Muscle layer of colon (tissue), 2 donors: ENCODE data around the gene POPDC3.
"Not testable (repeated sequence)": the region's sequence is repeated elsewhere in the genome, so short reads cannot be mapped to it uniquely, and the experiment has no call there.

Experiments used
- H3K27ac ChIP-seq: one replicate; pipeline ENCODE4 v1.7.0; 2013; ENCODE audit warnings: low read depth, mild to moderate bottlenecking, low read length, moderate library complexity
- H3K27me3 ChIP-seq, 2 donors: one replicate each; pipeline ENCODE4 v1.7.0; 2013; ENCODE audit warnings: low read length in 2 of 2, mild to moderate bottlenecking in 2 of 2; ENCODE audit not compliant: insufficient read depth in 2 of 2, control insufficient read depth in 1 of 2
- H3K36me3 ChIP-seq: one replicate; pipeline ENCODE4 v1.7.0; 2013; ENCODE audit warnings: mild to moderate bottlenecking, low read length; ENCODE audit not compliant: insufficient read depth
- H3K4me1 ChIP-seq: one replicate; pipeline ENCODE4 v1.7.0; 2013; ENCODE audit warnings: mild to moderate bottlenecking, low read length; ENCODE audit not compliant: insufficient read depth
- H3K4me3 ChIP-seq, 2 donors: one replicate each; pipeline ENCODE4 v1.7.0; 2013; ENCODE audit warnings: low read length in 2 of 2, low read depth in 1 of 2, mild to moderate bottlenecking in 1 of 2, moderate library complexity in 1 of 2
- H3K9ac ChIP-seq: one replicate; pipeline ENCODE4 v1.7.0; 2013; ENCODE audit warnings: low read length
- H3K9me3 ChIP-seq: one replicate; pipeline ENCODE4 v1.7.0; 2013; ENCODE audit warnings: mild to moderate bottlenecking, low read length
- donor health status: abdominal sarcoma.
- donor health status: Adenocarcinoma of cecum.

Gene POPDC3, protein sequence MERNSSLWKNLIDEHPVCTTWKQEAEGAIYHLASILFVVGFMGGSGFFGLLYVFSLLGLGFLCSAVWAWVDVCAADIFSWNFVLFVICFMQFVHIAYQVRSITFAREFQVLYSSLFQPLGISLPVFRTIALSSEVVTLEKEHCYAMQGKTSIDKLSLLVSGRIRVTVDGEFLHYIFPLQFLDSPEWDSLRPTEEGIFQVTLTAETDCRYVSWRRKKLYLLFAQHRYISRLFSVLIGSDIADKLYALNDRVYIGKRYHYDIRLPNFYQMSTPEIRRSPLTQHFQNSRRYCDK

GRCh38 chr6:105179244-105180065 is at the start of gene POPDC3:
Gene POPDC3 (minus strand): TSS chr6:105180014. CDS start chr6:105161909, 18,105 bp downstream.
- Histone ChIP-seq H3K36me3 (no peaks in the 10 kb centered on the region), H3K27me3 (peaks cover 10 to 22% of the 10 kb centered on the region in 2 donors), H3K27ac (no peak within 1 kb of the TSS), H3K4me1 (no peaks in the 10 kb centered on the region), H3K4me3 (peak within 1 kb of the TSS; percentile 27 to 57), H3K9ac (no peak within 1 kb of the TSS), H3K9me3 (no peaks in the 10 kb centered on the region)

DNA sequence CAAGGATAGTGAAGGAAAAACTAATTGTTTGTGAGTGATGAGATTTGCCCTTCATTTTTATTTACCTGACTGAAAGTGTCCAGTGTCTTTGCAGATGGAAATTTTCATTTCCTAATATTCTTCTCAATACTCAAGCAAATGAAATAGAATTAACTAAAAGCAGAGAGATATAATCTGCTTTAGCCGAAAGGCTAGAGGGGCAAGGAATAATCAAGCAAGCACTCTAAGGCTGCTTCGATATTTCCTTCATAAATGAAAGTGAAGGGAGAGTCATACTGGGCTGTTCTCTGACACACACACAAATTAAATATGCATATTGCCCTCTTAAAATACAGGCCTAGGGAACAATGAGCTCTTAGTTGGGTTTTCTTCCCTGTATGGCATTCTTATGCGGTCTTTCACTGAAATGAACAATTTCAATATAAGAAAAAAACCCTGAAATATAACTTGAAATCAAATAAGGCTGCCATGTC is 47.5 kb upstream of the POPDC3 start:
- Histone ChIP-seq H3K9ac (no peak overlapping the region), H3K4me1 (no peaks in the 10 kb centered on the region), H3K27me3 (no peaks in the 10 kb centered on the region), H3K4me3 (no peak overlapping the region), H3K36me3 (no peaks in the 10 kb centered on the region), H3K9me3 (no peaks in the 10 kb centered on the region), H3K27ac (no peak overlapping the region)

DNA sequence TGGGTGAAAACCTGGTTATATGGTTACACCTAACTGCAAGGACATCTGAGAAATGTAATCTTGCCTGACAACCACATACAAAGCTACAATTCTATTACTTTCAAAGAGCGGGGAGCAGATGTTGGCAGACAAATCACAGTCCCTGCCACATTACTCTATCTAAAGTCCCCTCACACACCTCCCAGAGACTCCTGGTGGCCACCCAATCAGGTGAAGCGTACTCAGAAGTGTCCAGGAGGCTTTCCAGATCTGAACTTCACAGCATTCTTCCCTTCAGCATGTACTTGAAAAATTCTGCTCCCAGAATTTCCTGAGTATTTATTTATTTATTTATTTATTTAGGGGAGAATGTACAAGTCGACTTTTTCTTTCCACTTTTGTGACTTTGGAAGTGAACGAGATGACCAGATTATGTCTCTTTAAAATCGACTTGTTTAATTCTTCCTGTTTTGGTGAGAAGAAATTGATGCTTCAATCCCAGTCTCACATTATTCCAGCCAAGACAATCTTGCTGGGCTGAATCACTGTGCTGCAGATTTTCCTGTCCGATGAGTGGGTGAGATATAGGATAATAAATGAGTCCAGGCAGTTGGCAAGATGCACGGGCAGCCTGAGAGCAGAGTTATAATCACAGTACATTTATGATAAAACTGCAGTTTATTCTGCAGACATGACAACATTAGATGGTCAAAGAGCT is 46.9 kb upstream of the POPDC3 start:
- no peak overlapping the region for H3K9ac ChIP-seq
- H3K27me3 ChIP-seq: no peaks in the 10 kb centered on the region

GRCh38 chr6:105223242-105223641 is 43.4 kb upstream of the POPDC3 start:
- H3K27ac ChIP-seq: no peak overlapping the region
- no peak overlapping the region for H3K4me3 ChIP-seq

More for the DNA sequence above, 46.9 kb upstream of the POPDC3 start:
- Histone ChIP-seq H3K27ac (no peak overlapping the region), H3K36me3 (no peaks in the 10 kb centered on the region), H3K4me3 (no peak overlapping the region), H3K9me3 (no peaks in the 10 kb centered on the region), H3K4me1 (no peaks in the 10 kb centered on the region)

DNA sequence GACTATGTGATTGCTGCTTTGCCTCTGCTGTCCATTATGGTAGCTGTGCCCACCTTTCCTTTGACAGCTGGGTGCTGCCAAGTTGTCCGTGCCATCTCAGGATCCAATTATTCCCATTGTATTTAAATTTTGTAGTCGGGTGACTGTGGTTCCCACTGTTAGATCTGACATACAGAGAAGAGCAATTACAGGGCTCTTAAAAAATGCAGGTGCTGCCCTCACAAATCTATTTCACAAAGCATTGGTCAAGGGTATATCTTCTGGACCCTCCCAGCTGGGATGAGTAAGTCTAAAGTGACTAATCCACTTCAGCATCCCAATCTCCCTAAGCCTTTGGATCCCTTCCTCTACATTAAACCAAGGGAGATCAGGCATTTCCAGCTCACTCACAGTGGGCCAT is 41.4 kb upstream of the POPDC3 start:
- not testable (repeated sequence) for H3K4me3 ChIP-seq, H3K27me3 ChIP-seq, H3K36me3 ChIP-seq, H3K9ac ChIP-seq, H3K4me1 ChIP-seq, H3K9me3 ChIP-seq, H3K27ac ChIP-seq

More at GRCh38 chr6:105223242-105223641, 43.4 kb upstream of the POPDC3 start:
- no peaks in the 10 kb centered on the region for H3K9me3 ChIP-seq
- no peak overlapping the region for H3K9ac ChIP-seq
- H3K27me3 ChIP-seq: no peaks in the 10 kb centered on the region
- H3K4me1 ChIP-seq: no peaks in the 10 kb centered on the region
- no peaks in the 10 kb centered on the region for H3K36me3 ChIP-seq

DNA sequence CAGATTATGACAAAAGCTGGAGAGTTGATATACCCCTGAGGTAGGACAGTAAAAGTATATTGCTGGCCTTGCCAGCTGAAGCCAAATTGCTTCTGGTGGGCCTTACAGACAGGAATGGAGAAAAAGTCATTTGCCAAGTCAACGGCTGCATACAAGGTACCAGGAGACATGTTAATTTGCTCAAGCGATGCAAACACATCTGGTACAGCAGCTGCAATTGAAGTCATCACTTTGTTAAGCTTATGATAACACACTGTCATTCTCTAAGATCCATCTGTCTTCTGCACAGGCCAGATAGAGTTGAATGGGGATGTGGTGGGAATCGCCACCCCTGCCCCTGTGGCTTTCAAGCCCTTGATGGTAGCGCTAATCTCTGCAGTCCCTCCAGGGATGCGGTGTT is 40.4 kb upstream of the POPDC3 start:
- Histone ChIP-seq H3K4me1 (no peaks in the 10 kb centered on the region), H3K9me3 (no peaks in the 10 kb centered on the region), H3K27ac (no peak overlapping the region), H3K36me3 (no peaks in the 10 kb centered on the region), H3K27me3 (no peaks in the 10 kb centered on the region), H3K4me3 (no peak overlapping the region), H3K9ac (no peak overlapping the region)

DNA sequence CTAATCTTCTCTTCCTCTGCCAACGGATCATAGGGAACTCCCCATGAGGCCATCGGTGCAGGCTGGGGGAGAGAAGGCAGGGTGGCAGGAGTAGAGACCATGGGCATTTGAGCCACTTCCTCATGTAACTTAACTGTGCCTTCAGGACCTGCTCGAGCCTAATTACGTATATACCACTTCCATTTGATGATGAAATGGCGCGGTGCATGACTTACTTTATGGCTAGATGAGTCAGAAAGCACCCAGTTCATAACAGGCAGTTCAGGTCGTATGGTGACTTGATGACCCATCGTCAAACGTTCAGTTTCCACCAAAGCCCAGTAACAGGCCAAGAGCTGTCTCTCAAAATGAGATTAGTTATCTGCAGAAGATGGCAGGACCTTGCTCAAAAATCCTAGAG is 39.4 kb upstream of the POPDC3 start:
- not testable (repeated sequence) for H3K27ac ChIP-seq

DNA sequence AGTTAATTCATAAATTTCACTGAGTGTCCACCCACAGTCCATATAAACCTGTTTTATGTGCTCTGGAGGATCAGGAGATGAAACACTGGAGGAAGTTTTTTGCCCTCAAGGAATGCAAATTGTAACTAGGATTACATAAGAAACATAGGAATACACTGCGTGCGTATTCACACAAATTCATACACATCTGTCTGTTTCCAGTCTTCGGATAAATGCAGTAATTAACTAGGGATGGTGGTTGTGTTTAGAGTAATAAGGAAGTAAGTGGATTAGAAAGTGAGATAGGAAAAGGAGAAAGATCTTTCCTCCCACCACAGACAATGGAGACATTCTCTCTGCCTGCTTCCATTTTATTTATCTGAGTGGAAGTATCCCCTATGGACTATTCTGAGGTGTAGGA is 35.7 kb upstream of the POPDC3 start:
- Histone ChIP-seq H3K36me3 (no peaks in the 10 kb centered on the region), H3K4me3 (no peak overlapping the region), H3K4me1 (no peaks in the 10 kb centered on the region), H3K27ac (no peak overlapping the region), H3K9ac (no peak overlapping the region), H3K9me3 (no peaks in the 10 kb centered on the region), H3K27me3 (no peaks in the 10 kb centered on the region)

More for the DNA sequence above, 39.4 kb upstream of the POPDC3 start:
- not testable (repeated sequence) for H3K27me3 ChIP-seq, H3K9me3 ChIP-seq, H3K9ac ChIP-seq, H3K4me1 ChIP-seq, H3K36me3 ChIP-seq, H3K4me3 ChIP-seq

GRCh38 chr6:105214668-105215067 is 34.9 kb upstream of the POPDC3 start:
- Histone ChIP-seq H3K4me1 (no peaks in the 10 kb centered on the region), H3K9me3 (no peaks in the 10 kb centered on the region), H3K27ac (no peak overlapping the region), H3K27me3 (no peaks in the 10 kb centered on the region), H3K36me3 (no peaks in the 10 kb centered on the region), H3K9ac (no peak overlapping the region), H3K4me3 (no peak overlapping the region)

- Histone ChIP-seq H3K27me3 (no peaks in the 10 kb centered on the region), H3K4me3 (no peak overlapping the region), H3K4me1 (no peaks in the 10 kb centered on the region), H3K9me3 (no peaks in the 10 kb centered on the region), H3K9ac (no peak overlapping the region), H3K27ac (no peak overlapping the region), H3K36me3 (no peaks in the 10 kb centered on the region)
Measured at GRCh38 chr6:105213272-105213671, 33.5 kb upstream of the POPDC3 start.

GRCh38 chr6:105212587-105212986 is 32.8 kb upstream of the POPDC3 start:
- no peaks in the 10 kb centered on the region for H3K9me3 ChIP-seq
- H3K36me3 ChIP-seq: no peaks in the 10 kb centered on the region
- no peak overlapping the region for H3K27ac ChIP-seq

More at GRCh38 chr6:105212587-105212986, 32.8 kb upstream of the POPDC3 start:
- H3K4me1 ChIP-seq: no peaks in the 10 kb centered on the region
- no peaks in the 10 kb centered on the region for H3K27me3 ChIP-seq
- H3K4me3 ChIP-seq: no peak overlapping the region
- H3K9ac ChIP-seq: no peak overlapping the region
